GM21737 (cell line): ENCODE results near the gene LARP6.
"Not testable (repeated sequence)": the region's sequence is repeated elsewhere in the genome, so short reads cannot be mapped to it uniquely, and the experiment has no call there.

ENCODE experiments used
- ATAC-seq: cut with Tn5 transposase; IDR thresholded peaks from one replicate; pipeline ENCODE4 v1.9.1; 2021; ENCODE audit warnings: mild to moderate bottlenecking, moderate library complexity; ENCODE audit not compliant: unreplicated experiment

The LARP6 gene

DNA sequence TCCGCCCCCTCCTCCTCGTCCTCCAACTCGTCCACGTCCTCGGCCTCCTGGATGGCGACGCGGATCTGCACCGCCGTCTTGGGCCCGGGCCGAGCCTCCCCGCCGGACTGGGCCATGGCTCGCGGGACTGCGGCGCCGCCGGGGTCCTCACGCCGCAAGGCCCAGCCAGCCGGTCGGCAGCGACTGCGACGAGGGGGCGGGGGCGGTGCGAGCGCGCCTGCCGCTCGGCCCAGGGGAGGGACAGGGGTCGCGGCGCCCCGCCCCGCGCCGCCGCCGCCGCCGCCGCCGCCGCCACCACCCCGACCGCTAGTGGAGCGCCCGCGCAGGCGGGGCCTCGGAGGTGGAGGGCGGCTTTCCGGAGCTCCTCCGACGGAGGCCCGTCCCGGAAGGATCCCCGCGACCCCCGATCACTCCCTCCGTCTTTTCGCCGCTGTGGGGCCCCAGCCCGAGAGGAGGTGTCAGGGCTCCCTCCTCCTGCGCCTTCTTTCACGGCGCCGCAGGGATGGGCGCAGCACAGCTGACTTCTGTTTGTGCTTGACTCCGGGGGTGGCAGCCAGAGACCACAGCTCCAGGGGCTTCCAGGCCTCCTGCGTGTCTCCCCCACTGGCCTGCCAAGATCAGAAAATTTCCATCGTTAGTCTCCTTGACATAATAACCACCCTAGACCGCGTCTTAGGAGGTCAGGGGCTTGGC is at the start of gene LARP6:
Gene LARP6, minus strand, starts transcription at position 185 of the 693 bp plus-strand sequence. Its CDS starts 69 bp downstream, at position 116.
- ATAC-seq, result no peak

DNA sequence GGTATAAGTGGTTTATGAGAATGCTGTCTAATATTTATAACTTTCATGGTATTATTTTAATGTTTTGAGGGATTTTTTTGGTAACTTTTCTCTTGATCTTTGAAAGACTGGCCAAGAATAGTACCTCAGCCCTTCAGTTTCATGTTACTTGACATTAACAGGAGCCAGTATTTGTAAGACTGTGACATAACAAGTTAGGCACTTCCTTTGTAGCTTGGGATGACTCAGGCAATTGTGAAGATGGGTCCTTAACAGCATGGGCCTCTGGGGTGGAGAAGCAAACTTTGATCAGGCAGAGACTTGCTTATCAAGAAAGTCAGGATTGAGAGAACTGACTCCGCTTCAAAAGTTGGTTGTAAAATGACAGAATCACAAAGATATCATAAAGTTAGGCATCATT is 48.1 kb upstream of the LARP6 start:
- no peak for ATAC-seq

GRCh38 chr15:70892912-70893560 is 39.1 kb upstream of the LARP6 start:
- ATAC-seq, result peak; percentile 7

DNA sequence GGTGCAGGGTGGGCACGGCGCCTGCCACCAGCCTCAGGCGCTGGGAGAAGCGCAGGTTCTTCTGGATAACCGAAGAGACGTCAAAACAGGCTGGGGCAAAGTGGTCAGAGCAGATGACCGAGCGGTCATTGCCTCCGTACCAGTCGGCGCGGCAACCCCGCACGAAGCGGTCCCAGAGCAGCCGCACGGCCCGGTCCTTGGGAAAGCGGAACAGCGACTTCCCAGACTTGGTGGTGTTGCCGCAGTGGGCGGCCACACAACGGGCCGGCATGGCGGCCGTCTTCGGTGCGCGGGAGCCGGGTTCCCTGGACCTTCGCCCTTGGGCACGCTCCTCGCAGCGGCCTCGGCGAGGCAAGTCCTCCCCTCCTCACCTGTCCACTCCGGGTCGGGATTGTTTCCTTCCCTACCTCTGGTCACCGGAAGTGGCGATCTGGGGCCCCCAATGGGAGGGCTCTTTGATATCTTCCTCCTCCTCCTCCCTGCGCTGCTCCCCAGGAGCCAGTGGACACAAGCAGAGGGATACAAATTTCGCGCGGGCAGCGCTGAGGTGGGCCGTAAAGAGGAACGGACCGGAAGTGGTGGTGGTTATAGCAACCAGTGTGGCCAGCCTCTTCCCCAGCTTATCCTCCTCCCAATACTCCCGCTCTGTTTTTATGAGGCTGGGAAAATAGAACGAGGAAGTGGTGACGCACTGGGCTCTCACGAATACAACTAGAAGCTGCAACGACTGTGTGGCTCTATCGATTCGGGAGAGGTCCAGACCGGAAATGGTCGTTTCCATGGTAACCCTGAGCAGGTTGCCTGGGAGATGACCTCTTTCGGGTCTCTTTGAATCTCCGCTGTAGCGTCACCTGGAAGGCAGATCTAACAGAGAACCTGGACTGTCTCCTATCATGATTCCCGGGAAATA is 38.3 kb upstream of the LARP6 start, which contains the start of the genes LRRC49 and THAP10:
Gene LRRC49, plus strand, starts transcription at position 825 of the 910 bp plus-strand sequence. Its CDS starts 69 bp downstream, at position 894.
Gene THAP10, minus strand, starts transcription at position 432 of the 910 bp plus-strand sequence. Its CDS starts 161 bp downstream, at position 271.
- ATAC-seq, result peak; percentile 64

GRCh38 chr15:70882361-70882760 is 28.4 kb upstream of the LARP6 start:
- no peak for ATAC-seq

GRCh38 chr15:70880781-70881180 is 26.8 kb upstream of the LARP6 start:
- ATAC-seq, result no peak

GRCh38 chr15:70879401-70879800 is 25.4 kb upstream of the LARP6 start:
- ATAC-seq, result no peak

GRCh38 chr15:70876683-70877082 is 22.7 kb upstream of the LARP6 start:
- ATAC-seq, result no peak

DNA sequence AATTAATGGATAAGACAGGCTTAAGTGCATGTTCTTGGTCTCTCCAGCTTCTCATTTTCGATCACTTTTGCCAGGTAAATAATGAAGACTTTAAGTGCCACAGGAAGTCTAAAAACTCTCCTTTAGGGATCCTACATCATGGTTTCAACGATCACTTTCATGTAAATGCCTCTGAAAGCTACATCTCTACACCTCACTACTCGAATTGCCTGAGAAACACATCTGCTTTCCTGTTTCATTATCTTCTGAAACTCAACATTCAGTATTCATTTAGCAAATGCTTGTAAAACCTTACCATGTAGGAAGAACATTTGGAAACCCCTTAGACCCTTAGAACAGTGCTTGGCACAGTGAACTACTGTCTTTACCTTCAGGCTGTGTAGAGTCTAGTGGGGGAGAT is 22.1 kb upstream of the LARP6 start:
- no peak for ATAC-seq

GRCh38 chr15:70875001-70875782 is 21.2 kb upstream of the LARP6 start:
- ATAC-seq, result no peak

- ATAC-seq, result no peak
These were observed 19.5 kb upstream of the LARP6 start for GRCh38 chr15:70873232-70874054.

GRCh38 chr15:70871490-70871889 is 17.5 kb upstream of the LARP6 start:
- not testable (repeated sequence) for ATAC-seq

DNA sequence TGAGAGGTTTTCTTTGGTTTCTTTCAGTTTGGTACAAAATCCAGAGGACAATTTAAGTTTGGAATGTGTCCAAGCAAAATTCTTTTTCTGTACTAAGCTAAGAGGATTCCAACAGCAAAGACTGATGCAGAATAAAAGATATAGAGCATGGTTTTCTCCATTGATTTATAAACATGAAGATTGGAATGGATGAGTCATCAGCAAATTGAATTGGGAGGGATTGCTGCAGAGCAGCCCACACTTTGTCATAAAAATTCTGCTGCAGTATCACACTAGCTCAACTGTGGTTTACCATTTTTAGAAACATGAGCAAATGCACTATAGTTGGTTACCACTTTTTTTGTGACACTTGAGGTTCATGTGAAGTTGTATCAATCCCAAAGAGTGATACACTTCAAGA is 16.1 kb upstream of the LARP6 start:
- ATAC-seq, result no peak

DNA sequence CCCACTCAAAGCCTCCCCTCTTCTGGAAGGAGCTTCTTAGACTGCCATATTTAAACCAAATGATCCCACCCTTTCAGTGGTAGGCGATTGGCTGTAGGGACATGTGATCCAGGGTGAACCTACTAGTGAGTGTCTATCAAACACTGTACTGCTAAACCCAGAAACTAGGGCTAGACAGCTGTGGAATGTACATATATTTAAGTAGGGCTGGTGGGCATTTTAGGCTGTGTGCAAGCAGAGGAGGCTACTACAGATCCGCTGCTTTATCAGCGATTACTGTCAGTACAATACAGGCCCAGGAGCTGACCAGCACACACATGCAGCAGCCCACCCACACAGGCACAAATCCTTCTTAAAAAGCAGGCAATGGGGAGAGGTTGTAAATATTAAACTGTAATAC is 15.4 kb upstream of the LARP6 start:
- no peak for ATAC-seq

DNA sequence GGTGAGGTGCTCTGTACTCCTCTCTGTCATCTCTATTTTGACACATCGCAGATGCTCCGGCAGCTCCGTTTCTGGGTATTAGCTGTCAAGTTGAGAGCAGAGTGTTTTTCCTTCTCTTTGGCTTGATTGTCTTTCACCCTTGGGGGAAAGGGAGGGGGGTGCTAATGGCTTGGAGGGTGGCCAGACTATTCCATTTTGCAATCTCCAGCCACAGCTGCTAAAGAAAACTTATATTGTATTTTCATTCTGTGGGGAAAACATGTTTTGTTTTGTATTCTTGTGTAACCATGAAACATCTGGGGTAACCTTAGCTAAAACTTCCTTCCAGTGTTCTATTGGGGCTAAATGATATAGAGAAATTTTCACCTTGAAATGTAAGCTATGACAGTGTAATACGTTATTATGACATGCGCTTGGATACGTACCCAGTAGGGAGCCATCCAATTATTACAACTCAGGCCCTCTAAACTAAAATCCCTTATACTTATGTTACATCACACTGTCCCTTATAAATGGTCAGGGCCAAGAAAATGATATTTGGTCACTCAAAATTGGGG is 14.0 kb upstream of the LARP6 start:
- ATAC-seq, result no peak

GRCh38 chr15:70866982-70867641 is 13.2 kb upstream of the LARP6 start:
- ATAC-seq, result no peak

DNA sequence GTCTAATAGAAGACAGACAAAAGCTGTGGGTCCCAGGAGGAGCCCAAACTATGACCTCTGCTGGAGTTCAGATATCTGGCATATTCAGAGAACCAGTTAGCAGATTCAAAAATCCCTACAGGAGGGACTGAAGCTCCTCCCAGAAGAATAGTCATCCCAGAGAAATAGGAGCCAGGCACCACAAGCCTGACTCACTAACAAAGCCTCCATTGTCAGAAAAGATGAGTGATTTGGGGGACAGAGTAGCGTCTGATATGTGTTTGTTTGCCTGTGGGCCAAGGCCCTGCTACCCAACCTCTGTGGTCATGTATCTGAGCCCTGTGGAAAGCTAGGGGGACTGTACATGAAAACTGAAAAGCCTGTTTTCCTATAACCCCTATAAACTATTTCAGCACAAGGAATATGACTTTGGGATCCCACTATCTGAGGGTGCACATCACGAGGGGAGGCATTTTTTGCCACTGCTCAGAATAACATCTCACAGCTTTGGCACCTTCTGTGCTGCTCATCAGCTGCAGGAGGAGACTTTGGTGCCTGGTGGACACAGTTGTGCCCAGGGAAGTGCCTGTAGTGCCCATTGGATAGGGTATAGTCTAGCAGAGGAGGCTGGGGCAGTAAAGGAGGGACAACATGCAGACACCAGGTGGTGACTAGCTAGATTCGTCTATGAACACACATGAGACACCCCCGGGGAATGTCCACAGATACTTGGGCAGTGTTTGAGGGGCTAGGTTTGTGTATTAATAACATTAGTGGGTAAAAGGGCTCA is 9.7 kb upstream of the LARP6 start:
- ATAC-seq, result no peak

GRCh38 chr15:70859998-70860397 is 6.0 kb upstream of the LARP6 start:
- ATAC-seq, result no peak
